ENCODE measurements around the gene RBBP8NL. TPM values are rescaled to one million over a fixed set of nuclear protein-coding genes. Genes with fewer than 3 reads are reported as not detected.

The RBBP8NL gene
- total RNA-seq, 1 experiment from 2014 or later = 0.28 TPM

DNA sequence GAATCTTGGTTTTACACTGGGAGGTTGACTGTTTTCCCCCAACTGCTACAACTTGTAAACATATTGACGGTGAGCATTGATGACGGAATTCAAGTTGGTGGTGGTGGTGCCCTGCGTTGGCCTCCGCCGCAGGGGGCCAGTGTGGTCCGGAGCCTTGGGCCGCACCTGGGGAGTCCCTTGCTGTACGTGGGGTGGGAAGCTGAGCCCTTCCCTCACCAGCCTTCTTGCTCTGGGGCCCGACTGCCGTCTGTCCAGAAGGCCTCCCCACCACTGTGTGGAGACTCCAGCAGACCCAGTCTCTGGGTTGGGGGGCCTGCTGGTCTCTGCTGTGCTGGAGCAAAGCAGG lies 37.1 kb upstream of the RBBP8NL start:
- DNase-seq = no peak
- Histone ChIP-seq H3K4ac (ENCODE audit: low read depth, low read length) (no peak overlapping the region), H4K8ac (replicated peaks; ENCODE audit: insufficient read length, low read depth, low read length) (no peak overlapping the region), H3T11ph (ENCODE audit: low read length) (no peak overlapping the region), H3K27me3 (ENCODE audit: insufficient read depth, low read length) (no peaks in the 10 kb centered on the region), H2AK5ac (ENCODE audit: insufficient read length, low read length) (no peak overlapping the region), H4K20me1 (ENCODE audit: control insufficient read depth, insufficient read depth, insufficient read length) (no peaks in the 10 kb centered on the region), H2BK120ac (ENCODE audit: low read depth, low read length, poor library complexity, severe bottlenecking) (no peak overlapping the region), H2BK15ac (ENCODE audit: low read depth, low read length) (no peak overlapping the region), H3K23ac (ENCODE audit: insufficient read length, low read depth, low read length) (no peak overlapping the region), H3K14ac (ENCODE audit: insufficient read depth, low read length) (no peak overlapping the region; the same call in 1 of the 2 replicates), H3K4me1 (ENCODE audit: insufficient read depth, low read length) (no peaks in the 10 kb centered on the region), H3K18ac (ENCODE audit: insufficient read length, low read depth, low read length) (no peak overlapping the region), H2BK5ac (ENCODE audit: insufficient read length, low read length) (no peak overlapping the region), H2AFZ (ENCODE audit: low read length) (no peak overlapping the region), H4K91ac (ENCODE audit: insufficient read length, low read depth, low read length) (no peak overlapping the region), H3K79me1 (ENCODE audit: insufficient read depth, low read depth, low read length, poor library complexity, severe bottlenecking) (no peaks in the 10 kb centered on the region), H3K79me2 (ENCODE audit: insufficient read depth, low read length) (no peaks in the 10 kb centered on the region), H4K5ac (ENCODE audit: insufficient read length, low read depth, low read length) (no peak overlapping the region), H3K56ac (ENCODE audit: insufficient read length, low read depth, low read length) (no peak overlapping the region), H3K9ac (ENCODE audit: extremely low read depth, insufficient read length, low read length) (no peak overlapping the region), H3K4me2 (ENCODE audit: insufficient read depth, insufficient read length, low read length) (no peak overlapping the region), H3K27ac (ENCODE audit: insufficient read length, low read depth, low read length) (no peak overlapping the region), H2BK12ac (ENCODE audit: insufficient read length, low read depth, low read length) (no peak overlapping the region), H2BK20ac (ENCODE audit: low read depth, low read length, poor library complexity, severe bottlenecking) (no peak overlapping the region), H3K9me3 (ENCODE audit: control insufficient read depth, low read depth, low read length) (no peaks in the 10 kb centered on the region), H3K23me2 (ENCODE audit: insufficient read length, low read depth, low read length, poor library complexity, severe bottlenecking) (no peaks in the 10 kb centered on the region)
- peaks cover 6% of the 10 kb centered on the region for H3K27me3 Mint-ChIP-seq (ENCODE audit: low read depth)
- no peak overlapping the region for H3K4me3 Mint-ChIP-seq
- H3K9me3 Mint-ChIP-seq = no peaks in the 10 kb centered on the region
- peaks cover 0 to 2% of the 10 kb centered on the region in 2 experiments; a peak in 1 of 4 replicates for H3K4me1 Mint-ChIP-seq
- WGBS (ENCODE audit: extremely low coverage, insufficient read length, low lambda C conversion rate) = no CpG with 5 or more reads among the region's 10 CpGs
- no peak overlapping the region for H3K27ac Mint-ChIP-seq
- H3K36me3 Mint-ChIP-seq (ENCODE audit: insufficient read depth in 1 of 3, low read depth in 3 of 3) = no peaks in the 10 kb centered on the region
- TF ChIP-seq CTCF (conservative IDR thresholded peaks at IDR 0.05) = no peak

Measured in H9 (cell line).